ENCODE data around the gene GFPT2.

Gene GFPT2

DNA sequence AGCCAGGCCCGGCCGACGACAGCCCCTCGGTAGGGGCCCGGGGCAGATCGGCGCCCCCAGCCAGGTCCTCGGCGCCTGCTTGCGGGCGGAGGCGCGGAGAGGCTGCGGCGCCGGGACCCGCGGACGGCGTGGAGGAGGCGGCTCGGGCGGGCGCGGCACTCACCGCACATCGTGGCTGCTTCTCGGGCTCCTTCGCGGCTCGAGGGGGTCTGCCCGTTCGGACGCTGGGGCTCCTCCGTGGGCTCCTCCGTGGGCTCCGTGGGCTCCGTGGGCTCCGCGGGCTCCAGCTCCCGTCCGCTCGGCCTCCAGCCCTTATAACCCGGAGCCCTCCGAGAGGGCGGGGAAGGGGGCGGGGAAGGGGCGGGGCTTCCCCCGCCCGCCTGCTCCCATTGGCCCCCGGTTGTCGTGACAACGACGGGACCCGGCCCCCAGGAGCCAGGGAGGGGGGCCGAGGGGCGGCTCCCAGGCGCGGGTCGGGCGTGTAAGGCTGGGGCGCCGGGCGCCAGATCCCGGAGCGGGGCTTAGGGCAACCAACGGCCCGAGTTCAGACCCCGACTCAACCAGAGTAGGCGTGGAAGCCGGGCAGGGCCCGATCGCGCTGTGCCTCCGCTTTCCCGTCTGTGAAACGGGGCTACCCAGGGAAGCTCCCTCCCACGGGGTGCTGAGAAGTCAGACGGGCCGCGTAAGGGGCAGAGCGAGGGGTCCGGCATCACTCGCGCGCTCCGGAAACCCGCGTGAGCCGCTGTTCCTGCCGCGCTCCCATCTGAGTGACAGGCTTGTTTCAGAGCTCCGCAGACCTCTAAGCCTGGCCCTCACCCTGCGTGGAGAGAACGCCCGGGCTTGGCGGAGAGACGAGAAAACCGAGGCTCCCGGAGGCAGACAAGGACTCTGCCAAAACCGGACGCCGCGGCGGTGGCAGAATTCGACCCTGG lies at the start of gene GFPT2:
Gene GFPT2, minus strand, starts transcription at position 289 of the 932 bp plus-strand sequence. Its CDS starts 119 bp downstream, at position 170.
- DNase-seq = peak; percentile 67 to 74

- DNase-seq = no peak
These were observed 49.6 kb upstream of the GFPT2 start for GRCh38 chr5:180402716-180403115.

DNA sequence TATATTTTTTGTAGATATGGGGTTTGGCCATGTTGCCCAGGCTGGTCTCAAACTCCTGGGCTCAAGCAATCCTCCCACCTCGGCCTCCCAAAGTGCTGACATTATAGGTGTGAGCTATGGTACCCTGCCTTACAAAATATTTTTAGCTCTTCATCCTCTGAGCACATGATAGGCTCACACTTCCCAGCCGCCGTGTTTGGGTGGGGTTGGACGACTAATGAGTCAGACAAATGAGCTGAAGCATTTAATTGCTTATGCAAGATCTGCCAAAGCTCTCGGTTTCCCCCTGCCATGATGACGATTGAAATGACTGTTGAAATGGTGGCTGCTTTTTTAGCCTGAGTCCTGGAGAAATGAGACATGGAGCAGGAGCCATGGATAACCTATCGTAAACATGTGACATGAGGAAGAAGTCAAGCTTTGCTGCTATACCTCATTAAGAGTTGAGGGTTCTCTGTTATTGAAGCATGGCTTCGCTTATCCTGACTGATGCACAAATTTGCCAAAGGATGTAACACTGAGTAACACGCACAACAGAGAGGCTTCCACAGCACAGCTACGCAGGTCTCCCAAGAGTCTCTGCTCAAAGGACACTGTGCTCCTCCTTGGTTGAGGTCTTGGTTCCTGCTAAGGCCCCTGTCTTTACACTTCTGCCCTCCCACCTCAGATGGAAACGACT lies 48.2 kb upstream of the GFPT2 start:
- no peak for DNase-seq

- no peak for DNase-seq
These were observed 47.3 kb upstream of the GFPT2 start for GRCh38 chr5:180400416-180400815.

- no peak for DNase-seq
These were observed 46.5 kb upstream of the GFPT2 start for GRCh38 chr5:180399401-180400215.

GRCh38 chr5:180396926-180397325 lies 43.8 kb upstream of the GFPT2 start:
- DNase-seq = no peak

GRCh38 chr5:180395540-180396274 lies 42.6 kb upstream of the GFPT2 start:
- no peak for DNase-seq

DNA sequence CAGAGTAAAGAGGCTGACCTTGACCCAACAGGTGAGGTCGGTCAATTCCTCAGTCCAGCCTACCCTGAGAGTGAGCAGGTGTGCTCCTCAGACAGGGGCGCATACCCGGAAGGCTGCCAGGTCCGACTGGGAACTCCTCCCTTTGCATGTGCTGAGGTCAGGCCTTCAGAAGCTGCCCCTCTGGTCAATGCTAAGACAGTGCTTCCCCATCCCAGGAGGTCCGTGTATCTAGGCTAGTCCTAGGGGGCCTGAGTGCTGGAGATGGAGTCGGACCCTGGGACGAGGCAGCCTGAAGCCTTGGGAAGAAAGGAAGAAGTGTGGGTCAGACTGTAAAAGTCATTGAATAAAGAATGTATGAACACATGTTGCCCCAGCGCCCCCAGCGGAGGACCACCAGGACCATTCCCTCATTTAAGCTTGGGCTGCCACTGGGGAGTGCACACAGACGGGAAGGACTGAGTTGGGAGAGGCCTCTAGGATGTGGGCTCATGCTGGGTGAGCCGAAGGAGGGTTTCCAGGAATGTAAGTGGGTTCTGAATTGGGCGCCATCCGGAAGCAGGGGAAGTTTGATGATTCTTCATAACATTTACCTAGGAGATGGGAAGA lies 41.0 kb upstream of the GFPT2 start:
- DNase-seq = no peak

- no peak for DNase-seq
These were observed 38.1 kb upstream of the GFPT2 start for GRCh38 chr5:180391276-180391675.

GRCh38 chr5:180390441-180391190 lies 37.5 kb upstream of the GFPT2 start:
- no peak for DNase-seq

DNA sequence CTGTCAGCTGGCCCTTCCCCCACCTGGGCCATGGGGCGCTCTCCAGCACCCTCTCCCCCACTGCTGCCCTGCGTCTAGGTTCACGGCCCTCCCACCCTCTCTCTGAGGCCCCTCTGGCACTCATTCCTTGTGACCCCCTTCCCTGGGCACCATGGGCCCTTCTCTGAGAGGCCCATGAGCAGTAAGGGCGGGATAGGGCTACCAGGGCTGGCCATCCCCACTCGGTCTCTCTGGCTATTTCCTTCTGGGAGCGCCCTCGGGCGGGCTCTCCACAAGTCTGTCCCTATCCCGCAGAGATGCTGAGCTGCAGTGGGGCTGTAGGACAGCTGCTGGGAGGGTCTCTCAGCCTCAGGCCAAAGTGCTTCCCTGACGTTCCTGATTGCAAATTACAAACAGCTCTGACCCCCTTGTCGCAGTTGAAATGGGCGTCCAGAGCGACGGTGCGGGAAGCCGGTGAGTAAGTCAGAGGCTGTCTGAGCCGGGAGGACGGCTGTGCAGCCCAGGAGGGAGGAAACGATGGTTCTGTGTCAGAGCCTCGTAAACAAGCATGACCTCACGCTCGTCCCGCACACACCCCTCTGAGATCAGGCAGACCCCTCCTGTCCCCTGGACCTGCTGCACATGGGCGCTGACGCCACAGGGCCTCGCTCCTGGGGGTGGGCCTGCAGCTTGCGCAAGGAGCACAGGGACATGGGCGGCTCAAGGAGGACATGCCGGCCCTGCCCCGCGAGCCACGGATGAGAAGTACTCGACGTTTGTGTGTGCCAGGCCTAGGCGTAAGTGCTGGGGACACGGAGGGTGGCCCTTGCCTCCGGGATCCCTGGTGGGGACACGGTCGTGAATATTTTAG lies 36.3 kb upstream of the GFPT2 start:
- DNase-seq = no peak

DNA sequence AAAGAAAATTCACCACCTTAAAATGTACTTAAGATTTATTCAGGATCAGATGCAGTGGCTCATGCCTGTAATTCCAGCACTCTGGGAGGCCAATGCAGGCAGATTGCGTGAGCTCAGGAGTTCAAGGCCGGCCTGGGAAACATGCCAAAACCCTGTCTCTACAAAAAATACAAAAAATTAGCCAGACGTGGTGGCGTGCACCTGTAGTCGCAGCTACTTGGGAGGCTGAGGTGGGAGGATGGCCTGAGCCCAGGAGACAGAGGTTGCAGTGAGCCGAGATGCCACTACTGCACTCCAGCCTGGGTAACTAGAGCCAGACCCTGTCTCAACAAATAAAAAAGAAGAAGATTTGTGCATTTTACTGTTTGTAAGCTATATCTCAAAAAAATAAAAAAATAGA lies 34.7 kb upstream of the GFPT2 start:
- DNase-seq = no peak

GRCh38 chr5:180382926-180383325 lies 29.8 kb upstream of the GFPT2 start:
- no peak for DNase-seq

DNA sequence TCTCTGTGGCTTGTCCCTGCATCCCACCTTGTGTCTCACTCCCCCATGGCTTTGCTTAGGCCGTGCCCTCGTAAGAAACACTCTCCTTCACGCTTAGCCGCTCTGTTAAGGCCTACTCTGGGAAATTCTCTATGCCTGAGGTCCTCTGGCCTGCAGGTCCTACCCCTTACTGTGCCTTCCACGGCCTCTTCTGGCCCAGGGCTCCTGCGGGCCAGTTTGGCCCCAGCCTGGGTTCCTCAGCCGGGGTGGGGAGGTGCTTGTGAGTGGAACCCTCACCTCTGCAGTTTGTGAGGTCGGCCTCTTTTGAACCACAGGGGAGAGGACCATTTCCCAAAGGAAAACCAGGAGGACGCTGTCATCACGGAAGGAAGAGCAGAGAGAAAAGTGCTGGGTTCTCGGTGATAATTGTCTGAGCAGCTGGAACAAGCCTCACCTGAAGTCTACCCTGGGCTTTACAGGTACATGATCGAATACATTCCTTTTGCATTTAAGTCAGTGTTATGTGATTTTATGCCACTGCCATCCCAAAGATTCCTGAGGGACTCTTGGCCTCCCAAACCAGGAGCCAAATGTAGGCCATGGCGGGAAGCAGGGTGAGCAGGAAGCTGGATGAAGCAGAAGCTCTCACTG lies 28.8 kb upstream of the GFPT2 start:
- DNase-seq = no peak

DNA sequence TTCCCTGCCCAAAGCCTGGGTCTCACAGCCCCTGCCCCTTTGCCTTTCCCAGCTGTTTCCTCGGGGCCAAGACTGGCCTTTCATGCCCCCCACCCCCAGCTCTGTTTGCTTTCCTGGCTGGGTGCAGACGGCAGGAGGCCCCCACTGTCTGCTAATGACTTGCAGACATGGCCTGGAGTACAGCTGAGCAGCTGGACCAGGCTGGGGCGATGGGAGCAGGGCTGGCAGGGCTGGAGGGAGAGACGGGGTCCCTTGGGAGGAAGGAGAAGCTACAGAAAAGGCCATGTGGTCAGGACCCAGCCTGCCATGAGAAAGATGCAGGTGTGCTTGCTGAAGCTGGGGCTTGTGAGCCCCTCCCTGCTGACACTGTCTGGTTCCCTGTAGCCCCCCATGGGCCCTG lies 28.3 kb upstream of the GFPT2 start:
- DNase-seq = no peak

GRCh38 chr5:180380856-180381255 lies 27.7 kb upstream of the GFPT2 start:
- no peak for DNase-seq

- no peak for DNase-seq
These were observed 27.3 kb upstream of the GFPT2 start for GRCh38 chr5:180380441-180380840.

- no peak for DNase-seq
These were observed 26.4 kb upstream of the GFPT2 start for GRCh38 chr5:180379355-180380070.
